HG03097 (cell line): ENCODE measurements around the gene ABLIM2.

Source experiments
- ATAC-seq: cut with Tn5 transposase; IDR thresholded peaks from one replicate; pipeline ENCODE4 v1.9.1; 2021; ENCODE audit not compliant: unreplicated experiment, low FRiP score

The ABLIM2 gene

DNA sequence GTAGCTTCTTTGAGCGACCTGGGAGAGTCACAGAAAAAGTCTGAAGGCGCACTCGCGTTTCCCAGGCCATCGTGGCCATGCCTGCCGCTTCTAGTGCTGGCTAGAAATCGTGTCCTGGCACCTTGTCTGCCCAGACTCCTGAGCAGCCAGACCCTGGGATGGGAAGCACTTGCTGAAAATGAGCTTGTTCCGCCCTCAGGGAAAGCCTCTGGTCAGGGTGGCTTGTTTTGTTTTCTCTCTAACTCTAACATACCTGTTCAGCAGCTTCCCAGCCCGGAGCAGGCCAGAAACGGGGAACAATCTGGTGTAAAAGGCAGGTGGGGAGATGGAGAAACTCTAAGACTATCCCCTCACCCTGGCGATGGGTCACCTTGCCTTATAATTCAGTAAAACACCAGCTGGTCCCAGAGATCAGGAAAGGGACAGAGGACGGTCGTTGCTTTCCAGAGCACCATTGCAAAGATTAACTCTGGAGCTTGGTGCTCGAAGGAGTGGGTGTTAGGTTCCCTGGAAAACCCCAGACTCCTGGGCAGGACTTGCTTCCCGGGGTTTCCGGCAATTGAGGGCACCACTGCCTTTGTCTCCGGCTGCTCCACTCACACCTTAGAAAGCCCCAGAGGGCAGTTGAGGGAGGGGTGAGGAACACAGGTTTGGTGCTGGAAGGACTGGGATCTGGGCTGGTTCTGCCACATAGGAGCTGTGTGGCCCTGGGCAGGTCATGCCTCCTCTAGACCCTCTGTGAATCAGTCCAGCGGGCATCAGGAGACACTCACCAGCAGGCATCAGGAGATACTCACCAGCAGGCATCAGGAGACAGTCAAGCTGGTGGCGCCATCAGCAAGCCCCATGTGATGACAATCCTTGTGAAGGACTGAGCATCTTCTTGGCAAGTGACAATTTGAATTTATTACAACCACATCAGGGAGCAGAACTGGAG is 36.0 kb upstream of the ABLIM2 start:
- no peak for ATAC-seq

DNA sequence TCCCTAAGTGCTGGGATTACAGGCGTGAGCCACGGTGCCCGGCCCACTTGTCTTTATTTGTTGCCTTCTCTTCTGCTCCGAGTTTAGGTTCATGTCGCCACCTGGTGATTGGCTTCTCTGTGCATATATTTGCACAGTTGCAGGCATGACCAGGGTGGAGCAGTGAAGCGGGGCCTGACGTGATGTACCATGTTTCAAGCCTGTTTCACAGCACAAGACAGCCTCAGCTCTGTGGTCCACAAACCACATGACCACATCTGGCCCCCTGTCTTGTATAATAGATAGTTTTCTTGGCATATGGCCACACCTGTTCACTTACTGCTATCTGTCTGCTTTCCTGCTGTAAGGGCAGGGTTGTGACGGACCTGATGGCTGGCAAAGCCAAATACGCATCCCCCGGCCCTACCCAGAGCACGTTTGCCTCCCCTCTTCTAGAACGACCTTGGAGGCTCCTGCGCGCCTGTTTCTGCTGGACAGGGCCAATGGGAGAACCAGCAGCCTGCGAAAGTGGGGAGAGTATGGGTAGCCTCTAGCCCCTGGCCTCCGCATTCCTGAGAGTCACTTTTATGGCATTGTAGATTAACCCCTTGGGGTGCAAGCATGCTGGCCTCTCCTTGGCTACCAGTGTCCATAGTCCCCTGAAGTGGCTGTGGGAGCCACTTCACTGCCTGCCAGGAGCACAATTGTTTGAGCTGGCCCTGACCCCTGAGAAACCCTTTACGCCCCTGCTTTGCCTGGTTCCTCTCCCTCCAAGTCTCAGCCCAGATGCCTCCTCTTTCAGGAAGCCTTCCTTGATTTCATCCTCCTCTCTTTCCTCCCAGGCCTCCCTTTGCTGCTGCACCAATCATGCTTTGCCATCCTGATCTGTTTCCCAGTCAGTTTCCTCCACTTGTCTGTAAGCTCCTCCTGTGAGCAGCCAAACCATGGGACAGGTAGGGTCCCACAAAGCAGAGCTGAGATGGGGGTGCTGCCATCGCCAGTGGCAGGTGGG is 34.4 kb upstream of the ABLIM2 start:
- ATAC-seq = peak; percentile 86

DNA sequence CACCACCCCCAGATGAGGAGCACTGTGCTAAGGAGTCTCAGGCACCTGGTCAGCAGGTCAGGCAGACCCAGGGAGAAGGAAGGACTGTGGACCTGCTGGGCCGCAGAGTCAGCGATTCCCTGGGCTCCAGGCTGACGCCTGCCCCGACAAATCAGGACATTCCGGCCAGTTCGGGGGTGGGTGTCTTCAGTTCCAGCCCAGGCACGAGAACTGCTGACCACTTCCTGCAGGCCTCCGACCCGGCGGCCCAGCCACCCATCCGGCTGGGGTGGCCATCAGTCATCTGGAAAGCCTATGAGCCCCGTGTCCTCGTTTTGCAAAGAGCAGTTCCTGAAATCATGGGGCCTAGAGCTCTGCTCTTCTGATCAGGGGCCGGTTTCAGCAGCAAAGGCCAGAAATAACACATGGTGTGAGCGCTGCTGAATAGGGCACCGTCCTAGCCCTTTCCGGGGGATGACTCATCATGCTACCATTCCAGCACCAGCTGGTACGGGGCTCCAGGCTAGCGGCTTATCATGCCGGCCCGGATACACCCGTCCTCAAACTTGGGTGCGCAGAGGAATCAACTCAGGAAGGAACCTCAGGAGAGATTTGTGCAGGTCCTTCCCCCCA is 32.6 kb upstream of the ABLIM2 start:
- ATAC-seq = no peak

DNA sequence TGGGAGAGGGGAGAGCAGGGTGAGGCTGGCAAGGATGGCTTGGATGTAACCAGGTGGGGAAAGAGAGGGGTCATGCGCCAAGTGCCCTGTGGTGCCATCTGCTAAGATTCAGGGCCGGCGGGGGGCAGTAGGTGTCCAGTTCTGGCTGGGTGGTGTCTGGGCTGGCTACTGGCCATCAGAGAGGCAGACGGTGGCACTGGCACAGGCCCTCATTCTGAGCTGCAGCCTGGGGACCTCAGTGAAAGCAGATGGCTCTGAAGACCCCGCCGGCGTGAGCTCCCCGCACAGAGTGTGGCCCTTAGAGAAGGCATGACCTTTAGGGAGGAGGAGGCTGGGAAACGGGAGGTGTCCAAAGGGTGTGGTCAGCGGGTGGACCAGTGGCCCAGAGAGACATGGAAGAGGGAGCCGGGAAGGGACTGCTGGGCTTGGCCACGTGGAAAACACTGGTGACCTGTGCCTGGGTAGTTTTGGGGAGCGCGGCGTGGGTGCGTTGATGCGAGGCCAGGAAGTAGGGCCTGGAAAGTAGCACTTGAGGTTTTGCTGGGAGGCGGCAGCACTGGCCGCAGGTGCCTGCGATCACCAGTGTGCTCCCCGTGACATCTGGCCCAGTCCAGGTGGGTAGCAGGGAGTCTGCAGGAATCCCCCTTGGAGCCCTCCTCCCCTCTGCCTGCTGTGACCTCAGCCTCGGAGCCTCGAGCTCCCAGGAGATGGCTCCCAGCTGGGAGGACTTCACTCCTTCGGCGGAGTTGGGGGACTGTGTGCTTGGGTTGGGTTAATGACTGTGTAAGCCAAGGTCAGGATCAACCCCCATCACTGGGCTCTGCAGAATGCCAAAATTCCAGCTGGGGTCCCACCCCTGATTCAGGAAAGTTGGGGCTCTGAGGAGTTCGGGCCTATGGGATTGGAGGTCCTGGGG is 31.2 kb upstream of the ABLIM2 start:
- ATAC-seq = no peak

- no peak for ATAC-seq
Measured at GRCh38 chr4:8188743-8189550, 30.3 kb upstream of the ABLIM2 start.

DNA sequence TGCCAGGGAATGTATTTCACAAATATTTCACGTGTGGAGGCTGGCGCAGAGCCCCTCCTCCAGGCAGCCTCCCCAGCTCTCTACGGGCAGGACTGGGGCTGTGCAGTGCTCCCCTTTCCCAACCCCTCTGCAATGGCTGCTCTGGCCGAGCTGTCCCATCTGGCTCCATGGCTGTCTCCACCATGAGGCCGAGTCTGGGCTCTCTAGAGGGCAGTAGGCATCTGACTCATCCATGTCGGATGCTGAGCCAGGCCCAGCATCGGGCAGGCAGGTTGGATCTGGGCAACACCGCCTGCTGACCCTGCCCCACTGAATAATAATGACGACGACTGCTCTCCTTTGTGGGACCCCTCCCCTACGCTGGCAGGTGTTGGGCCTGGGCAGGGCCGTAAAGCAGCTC is 29.5 kb upstream of the ABLIM2 start:
- ATAC-seq = no peak

GRCh38 chr4:8185930-8186329 is 27.3 kb upstream of the ABLIM2 start:
- ATAC-seq = no peak

- ATAC-seq = no peak
Measured at GRCh38 chr4:8185295-8185694, 26.7 kb upstream of the ABLIM2 start.

DNA sequence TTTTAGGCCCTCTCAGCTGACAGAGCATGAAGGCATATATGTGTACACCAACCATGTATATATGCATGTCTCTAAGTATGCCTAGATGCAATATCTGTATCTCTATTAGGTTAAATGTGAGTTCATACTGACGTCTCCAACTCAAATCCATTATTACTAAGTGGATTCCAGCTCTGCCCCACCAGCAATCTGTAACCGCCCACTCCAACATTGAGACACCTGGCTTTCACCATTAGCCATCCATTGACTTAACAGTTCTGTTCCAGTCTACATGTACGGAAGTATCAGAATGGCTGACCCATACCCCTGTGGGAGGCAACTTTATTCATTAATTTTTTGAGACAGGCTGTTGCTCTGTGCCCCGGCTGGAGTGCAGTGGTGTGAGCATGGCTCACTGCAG is 25.4 kb upstream of the ABLIM2 start:
- no peak for ATAC-seq

GRCh38 chr4:8182858-8183725 is 24.5 kb upstream of the ABLIM2 start:
- ATAC-seq = no peak

DNA sequence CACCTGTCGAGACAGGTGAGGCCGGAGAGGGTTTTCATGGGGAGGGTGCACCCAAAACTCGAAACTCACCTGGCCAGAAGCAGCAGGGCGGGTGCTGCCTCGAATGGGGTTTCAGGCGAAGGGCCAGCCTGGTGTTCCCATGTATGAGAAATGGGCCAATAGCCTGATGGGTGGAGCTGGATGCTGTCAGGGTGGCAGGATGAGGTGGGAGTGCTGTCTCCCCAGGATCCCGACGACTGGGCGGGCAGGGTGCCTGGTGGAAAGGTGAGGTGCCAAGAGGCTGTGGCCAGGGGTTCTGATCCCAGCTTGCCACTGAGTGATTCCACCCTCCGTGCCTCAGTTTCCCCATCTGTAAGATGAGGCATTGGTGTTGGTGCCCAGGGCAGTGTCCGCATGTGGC is 23.7 kb upstream of the ABLIM2 start:
- ATAC-seq = no peak

DNA sequence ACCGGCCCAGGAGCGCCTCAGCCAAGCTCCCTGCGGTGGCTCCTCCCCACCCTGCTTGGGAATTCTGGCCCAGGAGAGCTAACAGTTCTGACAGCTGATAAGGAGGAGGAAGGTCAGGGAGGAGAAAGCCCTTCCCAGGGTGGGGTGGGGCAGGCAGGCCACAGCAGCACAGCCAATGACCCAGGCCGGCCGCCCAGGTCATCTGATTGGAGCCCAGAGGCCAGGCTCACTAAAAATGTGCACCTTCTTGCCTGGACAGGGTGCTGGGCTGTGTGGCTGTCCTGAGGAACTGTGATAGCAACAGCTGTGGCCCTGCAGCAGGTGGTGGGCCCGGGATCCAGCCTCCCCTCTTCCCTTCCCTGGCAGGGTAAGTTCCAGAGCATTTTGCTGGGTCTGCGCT is 23.2 kb upstream of the ABLIM2 start:
- ATAC-seq = no peak

- ATAC-seq = no peak
Measured at GRCh38 chr4:8181119-8181518, 22.5 kb upstream of the ABLIM2 start.

DNA sequence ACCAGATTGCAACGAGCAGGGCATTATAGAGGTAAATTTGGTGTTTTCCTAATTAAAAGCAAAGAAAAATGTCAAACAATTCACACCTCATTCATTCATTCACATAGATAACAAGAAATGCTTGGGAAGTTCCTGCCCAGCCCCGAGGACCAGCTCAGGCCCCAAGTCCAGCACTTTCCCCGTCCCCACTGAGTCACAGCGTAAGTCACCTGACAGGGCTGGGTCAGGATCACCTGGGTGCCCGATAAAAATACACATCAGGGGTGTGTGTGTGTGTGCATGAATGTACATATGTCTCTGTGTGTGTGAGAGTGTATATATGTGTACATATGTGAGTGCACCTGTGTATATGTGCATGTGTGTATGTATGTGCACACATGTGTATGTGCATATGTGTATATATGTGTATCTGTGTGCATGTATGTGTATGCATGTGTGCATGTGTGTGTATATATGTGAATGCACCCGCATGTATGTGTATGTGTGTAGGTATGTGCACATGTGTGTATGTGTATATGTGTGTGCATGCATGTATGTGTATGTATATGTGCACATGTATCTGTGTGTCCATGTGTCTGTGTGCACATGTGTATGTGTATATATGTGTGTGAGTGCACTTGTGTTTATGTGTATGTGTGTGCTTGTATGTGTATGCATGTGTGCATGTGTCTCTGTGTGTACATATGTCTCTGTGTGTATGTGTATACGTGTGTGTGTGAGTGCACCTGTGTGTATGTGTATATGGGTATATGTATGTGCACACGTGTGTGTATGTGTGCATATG is 21.9 kb upstream of the ABLIM2 start:
- ATAC-seq = no peak

DNA sequence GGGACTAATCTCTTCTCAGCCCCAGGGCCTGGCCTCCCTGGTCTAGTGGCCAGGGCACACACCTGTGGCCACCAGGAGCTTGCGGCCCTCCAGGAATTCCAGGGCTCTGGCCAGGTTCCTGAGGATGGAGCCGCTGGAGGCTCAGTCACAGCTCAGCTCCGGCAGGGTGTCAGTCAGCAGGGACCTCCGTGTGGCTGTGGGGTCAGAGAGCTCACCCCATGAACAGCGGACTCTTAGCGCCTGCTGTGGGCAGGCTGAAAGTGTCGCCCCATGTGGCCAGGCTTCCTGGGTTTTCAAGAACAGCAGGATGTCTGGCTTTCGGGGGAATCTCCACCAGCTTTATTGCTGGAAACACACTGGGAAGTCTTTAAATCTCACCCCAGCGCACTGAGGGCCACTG is 21.2 kb upstream of the ABLIM2 start:
- ATAC-seq = no peak

DNA sequence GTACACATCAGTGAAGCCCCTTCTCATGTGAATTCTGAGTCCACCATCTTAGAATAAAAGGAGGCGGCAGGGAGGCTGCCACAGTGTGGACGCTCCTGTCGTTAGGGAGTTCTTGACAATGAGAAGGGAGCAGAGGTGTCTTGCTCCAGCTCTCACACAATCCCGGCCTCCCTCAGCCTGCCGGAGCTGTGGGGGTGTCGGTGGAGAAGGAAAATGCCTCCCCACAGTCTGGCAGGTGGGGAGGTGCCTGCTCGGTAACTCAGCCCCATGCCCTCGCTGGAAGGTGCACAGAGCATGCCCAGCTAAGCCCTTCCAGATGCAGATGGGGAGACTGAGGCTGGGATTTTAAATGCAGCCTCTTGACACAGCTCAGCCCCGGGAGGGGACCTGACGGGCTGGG is 20.5 kb upstream of the ABLIM2 start:
- ATAC-seq = no peak

- ATAC-seq = no peak
Measured at GRCh38 chr4:8177956-8178355, 19.3 kb upstream of the ABLIM2 start.
